ENCODE measurements around the gene GDF11. TPM values are rescaled to one million over a fixed set of nuclear protein-coding genes. Genes with fewer than 3 reads are reported as not detected.

The GDF11 gene
- total RNA-seq, 1 experiment from 2014 or later, result 6.7 TPM

- no peak for DNase-seq
- no peak overlapping the region for H3K27ac Mint-ChIP-seq (ENCODE audit: unreplicated experiment)
- H3K9me3 Mint-ChIP-seq (ENCODE audit: low read depth, unreplicated experiment), result no peaks in the 10 kb centered on the region
- H3K27me3 Mint-ChIP-seq (ENCODE audit: unreplicated experiment), result no peaks in the 10 kb centered on the region
- H3K4me3 Mint-ChIP-seq (ENCODE audit: low read depth, unreplicated experiment), result no peak overlapping the region
- peaks cover 33% of the 10 kb centered on the region for H3K36me3 Mint-ChIP-seq (ENCODE audit: insufficient read depth, unreplicated experiment)
- intact Hi-C loops (cut with micrococcal nuclease; ENCODE audit: unreplicated experiment), result no loop called here
- CTCF ChIA-PET, result no interaction called here
- no peaks in the 10 kb centered on the region for H3K4me1 Mint-ChIP-seq (ENCODE audit: low read depth, unreplicated experiment)
- BruUV-seq (replicated peaks), result no TSS peak
- TF ChIP-seq CTCF (IDR thresholded peaks at IDR 0.05; ENCODE audit: unreplicated experiment), result no peak
Observed at GRCh38 chr12:55767156-55767555, 24.2 kb downstream of the GDF11 start.

GRCh38 chr12:55771736-55772135, 28.8 kb downstream of the GDF11 start:
- H3K4me3 Mint-ChIP-seq (ENCODE audit: low read depth, unreplicated experiment), result no peak overlapping the region
- intact Hi-C loops (cut with micrococcal nuclease; ENCODE audit: unreplicated experiment), result no loop called here
- no peak for TF ChIP-seq CTCF (IDR thresholded peaks at IDR 0.05; ENCODE audit: unreplicated experiment)
- H3K9me3 Mint-ChIP-seq (ENCODE audit: low read depth, unreplicated experiment), result no peaks in the 10 kb centered on the region
- no peaks in the 10 kb centered on the region for H3K27me3 Mint-ChIP-seq (ENCODE audit: unreplicated experiment)
- no peak overlapping the region for H3K27ac Mint-ChIP-seq (ENCODE audit: unreplicated experiment)
- CTCF ChIA-PET, result no interaction called here
- DNase-seq, result no peak
- H3K4me1 Mint-ChIP-seq (ENCODE audit: low read depth, unreplicated experiment), result no peaks in the 10 kb centered on the region
- peaks cover 60% of the 10 kb centered on the region for H3K36me3 Mint-ChIP-seq (ENCODE audit: insufficient read depth, unreplicated experiment)
- no TSS peak for BruUV-seq (replicated peaks)

GRCh38 chr12:55777856-55778255, 34.9 kb downstream of the GDF11 start:
- H3K36me3 Mint-ChIP-seq (ENCODE audit: insufficient read depth, unreplicated experiment), result peaks cover 58% of the 10 kb centered on the region
- BruUV-seq (replicated peaks), result no TSS peak
- H3K27ac Mint-ChIP-seq (ENCODE audit: unreplicated experiment), result no peak overlapping the region
- H3K4me1 Mint-ChIP-seq (ENCODE audit: low read depth, unreplicated experiment), result no peaks in the 10 kb centered on the region
- CTCF ChIA-PET, result no interaction called here
- no peaks in the 10 kb centered on the region for H3K27me3 Mint-ChIP-seq (ENCODE audit: unreplicated experiment)
- TF ChIP-seq CTCF (IDR thresholded peaks at IDR 0.05; ENCODE audit: unreplicated experiment), result no peak
- no peaks in the 10 kb centered on the region for H3K9me3 Mint-ChIP-seq (ENCODE audit: low read depth, unreplicated experiment)
- H3K4me3 Mint-ChIP-seq (ENCODE audit: low read depth, unreplicated experiment), result no peak overlapping the region
- intact Hi-C loops (cut with micrococcal nuclease; ENCODE audit: unreplicated experiment), result no loop called here
- no peak for DNase-seq

- no peaks in the 10 kb centered on the region for H3K4me1 Mint-ChIP-seq (ENCODE audit: low read depth, unreplicated experiment)
- CTCF ChIA-PET, result no interaction called here
- peaks cover 52% of the 10 kb centered on the region for H3K36me3 Mint-ChIP-seq (ENCODE audit: insufficient read depth, unreplicated experiment)
Observed at GRCh38 chr12:55780685-55781084, 37.8 kb downstream of the GDF11 start.

More at GRCh38 chr12:55780685-55781084, 37.8 kb downstream of the GDF11 start:
- no peak overlapping the region for H3K4me3 Mint-ChIP-seq (ENCODE audit: low read depth, unreplicated experiment)
- BruUV-seq (replicated peaks), result no TSS peak
- no peaks in the 10 kb centered on the region for H3K9me3 Mint-ChIP-seq (ENCODE audit: low read depth, unreplicated experiment)
- TF ChIP-seq CTCF (IDR thresholded peaks at IDR 0.05; ENCODE audit: unreplicated experiment), result no peak
- no peak for DNase-seq
- no peaks in the 10 kb centered on the region for H3K27me3 Mint-ChIP-seq (ENCODE audit: unreplicated experiment)
- no peak overlapping the region for H3K27ac Mint-ChIP-seq (ENCODE audit: unreplicated experiment)
- intact Hi-C loops (cut with micrococcal nuclease; ENCODE audit: unreplicated experiment), result no loop called here
